Measurements from ENCODE around the gene SEPHS2.

GRCh38 chr16:30409125-30410060 is 36.3 kb downstream of the SEPHS2 start:
- no peak for TF ChIP-seq POLR2AphosphoS5 (IDR thresholded peaks at IDR 0.05)
- TF ChIP-seq, protein P1, sequence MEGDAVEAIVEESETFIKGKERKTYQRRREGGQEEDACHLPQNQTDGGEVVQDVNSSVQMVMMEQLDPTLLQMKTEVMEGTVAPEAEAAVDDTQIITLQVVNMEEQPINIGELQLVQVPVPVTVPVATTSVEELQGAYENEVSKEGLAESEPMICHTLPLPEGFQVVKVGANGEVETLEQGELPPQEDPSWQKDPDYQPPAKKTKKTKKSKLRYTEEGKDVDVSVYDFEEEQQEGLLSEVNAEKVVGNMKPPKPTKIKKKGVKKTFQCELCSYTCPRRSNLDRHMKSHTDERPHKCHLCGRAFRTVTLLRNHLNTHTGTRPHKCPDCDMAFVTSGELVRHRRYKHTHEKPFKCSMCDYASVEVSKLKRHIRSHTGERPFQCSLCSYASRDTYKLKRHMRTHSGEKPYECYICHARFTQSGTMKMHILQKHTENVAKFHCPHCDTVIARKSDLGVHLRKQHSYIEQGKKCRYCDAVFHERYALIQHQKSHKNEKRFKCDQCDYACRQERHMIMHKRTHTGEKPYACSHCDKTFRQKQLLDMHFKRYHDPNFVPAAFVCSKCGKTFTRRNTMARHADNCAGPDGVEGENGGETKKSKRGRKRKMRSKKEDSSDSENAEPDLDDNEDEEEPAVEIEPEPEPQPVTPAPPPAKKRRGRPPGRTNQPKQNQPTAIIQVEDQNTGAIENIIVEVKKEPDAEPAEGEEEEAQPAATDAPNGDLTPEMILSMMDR (IDR thresholded peaks at IDR 0.05): peak in 3 of 4 experiments; percentile 87 to 96 (median 92)

All from gastroesophageal sphincter (tissue), 3 donors.